ENCODE measurements around the gene KRTAP1-1.
"Not testable (repeated sequence)": the region's sequence is repeated elsewhere in the genome, so short reads cannot be mapped to it uniquely, and the experiment has no call there.

The KRTAP1-1 gene

GRCh38 chr17:41055130-41055529 lies 13.9 kb upstream of the KRTAP1-1 start, which contains the start of gene KRTAP2-2:
KRTAP2-2 (minus strand) TSS chr17:41055230; CDS start chr17:41055211, 19 bp downstream.
- DNase-seq (ENCODE audit: low read depth in 2 of 2), result not testable (repeated sequence)

- not testable (repeated sequence) for DNase-seq (ENCODE audit: low read depth in 2 of 2)
Measured at GRCh38 chr17:41054556-41054955, 13.3 kb upstream of the KRTAP1-1 start.

GRCh38 chr17:41054025-41054424 lies 12.8 kb upstream of the KRTAP1-1 start:
- no peak for DNase-seq (ENCODE audit: low read depth in 2 of 2)

GRCh38 chr17:41052566-41052965 lies 11.3 kb upstream of the KRTAP1-1 start:
- no peak for DNase-seq (ENCODE audit: low read depth in 2 of 2)

GRCh38 chr17:41049110-41049509 lies 7.9 kb upstream of the KRTAP1-1 start:
- no peak for DNase-seq (ENCODE audit: low read depth in 2 of 2)

- DNase-seq (ENCODE audit: low read depth in 2 of 2), result no peak
Measured at GRCh38 chr17:41048441-41048840, 7.2 kb upstream of the KRTAP1-1 start.

- DNase-seq (ENCODE audit: low read depth in 2 of 2), result not testable (repeated sequence)
Measured at GRCh38 chr17:41046735-41047465, 5.7 kb upstream of the KRTAP1-1 start, which contains the start of gene KRTAP2-1. KRTAP2-1 (minus strand) TSS chr17:41047316; CDS start chr17:41047267, 49 bp downstream.

GRCh38 chr17:41042953-41043352 lies 1.7 kb upstream of the KRTAP1-1 start:
- no peak for DNase-seq (ENCODE audit: low read depth in 2 of 2)

GRCh38 chr17:41037853-41038350 lies 3.3 kb downstream of the KRTAP1-1 start:
- no peak for DNase-seq (ENCODE audit: low read depth in 2 of 2)

- not testable (repeated sequence) for DNase-seq (ENCODE audit: low read depth in 2 of 2)
Measured at GRCh38 chr17:41034346-41034935, 6.8 kb downstream of the KRTAP1-1 start, which contains the start of gene KRTAP1-3. KRTAP1-3 (minus strand) TSS chr17:41034874; CDS start chr17:41034821, 53 bp downstream.

GRCh38 chr17:41029633-41030245 lies 11.5 kb downstream of the KRTAP1-1 start, which contains the start of gene KRTAP1-4:
KRTAP1-4 (minus strand) TSS chr17:41030195; CDS start chr17:41030078, 117 bp downstream.
- DNase-seq (ENCODE audit: low read depth in 2 of 2), result no peak

- DNase-seq (ENCODE audit: low read depth in 2 of 2), result no peak
Measured at GRCh38 chr17:41026715-41027471, 14.4 kb downstream of the KRTAP1-1 start, which contains the start of gene KRTAP1-5. KRTAP1-5 (minus strand) TSS chr17:41027208; CDS start chr17:41027155, 53 bp downstream.

GRCh38 chr17:41024697-41025096 lies 16.6 kb downstream of the KRTAP1-1 start:
- no peak for DNase-seq (ENCODE audit: low read depth in 2 of 2)

- no peak for DNase-seq (ENCODE audit: low read depth in 2 of 2)
Measured at GRCh38 chr17:41020336-41020735, 20.9 kb downstream of the KRTAP1-1 start.

- no peak for DNase-seq (ENCODE audit: low read depth in 2 of 2)
Measured at GRCh38 chr17:41019415-41019814, 21.8 kb downstream of the KRTAP1-1 start.

- no peak for DNase-seq (ENCODE audit: low read depth in 2 of 2)
Measured at GRCh38 chr17:41018541-41018940, 22.7 kb downstream of the KRTAP1-1 start.

GRCh38 chr17:41016578-41017215 lies 24.6 kb downstream of the KRTAP1-1 start:
- no peak for DNase-seq (ENCODE audit: low read depth in 2 of 2)

- DNase-seq (ENCODE audit: low read depth in 2 of 2), result no peak
Measured at GRCh38 chr17:41015454-41015853, 25.8 kb downstream of the KRTAP1-1 start.

- DNase-seq (ENCODE audit: low read depth in 2 of 2), result no peak
Measured at GRCh38 chr17:41013606-41014005, 27.6 kb downstream of the KRTAP1-1 start.

- DNase-seq (ENCODE audit: low read depth in 2 of 2), result no peak
Measured at GRCh38 chr17:41013181-41013580, 28.1 kb downstream of the KRTAP1-1 start.
